Activated CD8-positive, alpha-beta T cell treated with anti-CD3 and anti-CD28 coated beads, Interleukin-2, amount 10 ng/mL, durations not matched to agents 7 days and 5 days (primary cell): ENCODE measurements around the gene ASPRV1. TPM values are rescaled to one million over a fixed set of nuclear protein-coding genes. Genes with fewer than 3 reads are reported as not detected.
"Not testable (repeated sequence)": the region's sequence is repeated elsewhere in the genome, so short reads cannot be mapped to it uniquely, and the experiment has no call there.

ENCODE experiments used
- ATAC-seq: fragments of 150-1000 bp; cut with Tn5 transposase; one replicate; pipeline ENCODE4 v1.10.0; 2021; ENCODE audit warnings: moderate library complexity
- CTCF ChIA-PET: fragments of 350-600 bp; sonication (Branson Sonifier 250); formaldehyde crosslinking; loops from one replicate; lab custom pipeline; 2021; ENCODE audit warnings: antibody characterized with exemption; lab: Charles Lee
- POLR2A ChIA-PET: fragments of 350-600 bp; sonication (Branson Sonifier 250); formaldehyde crosslinking; loops from one replicate; lab custom pipeline; 2021; ENCODE audit warnings: antibody characterized with exemption; lab: Charles Lee
- DNase-seq: peaks from one replicate; pipeline ENCODE4 v3.0.0-alpha.2; 2020
- H3K27ac Mint-ChIP-seq: one replicate; pipeline ENCODE4 v1.8.0; 2021; ENCODE audit warnings: mild to moderate bottlenecking, mixed read lengths
- H3K27me3 Mint-ChIP-seq: one replicate; pipeline ENCODE4 v1.8.0; 2021; ENCODE audit warnings: low read depth, mixed read lengths
- H3K36me3 Mint-ChIP-seq: one replicate; pipeline ENCODE4 v1.8.0; 2021; ENCODE audit warnings: low read depth, mixed read lengths
- H3K4me1 Mint-ChIP-seq: one replicate; pipeline ENCODE4 v1.8.0; 2021; ENCODE audit warnings: low read depth, mixed read lengths
- H3K4me3 Mint-ChIP-seq: one replicate; pipeline ENCODE4 v1.8.0; 2021; ENCODE audit warnings: mild to moderate bottlenecking, mixed read lengths
- H3K9me3 Mint-ChIP-seq: one replicate; pipeline ENCODE4 v1.8.0; 2022; ENCODE audit warnings: mixed read lengths; ENCODE audit not compliant: insufficient read depth
- total RNA-seq, 2 experiments: library from RNA; stranded (reverse); gene quantifications; one replicate each; pipeline ENCODE4 v1.2.3, GENCODE V29; 2021

The ASPRV1 gene
- total RNA-seq, 2 experiments from 2014 or later, result 0.74 to 0.78 TPM

GRCh38 chr2:70000529-70000928 lies 39.1 kb upstream of the ASPRV1 start:
- H3K9me3 Mint-ChIP-seq, H3K27me3 Mint-ChIP-seq, POLR2A ChIA-PET, CTCF ChIA-PET, H3K27ac Mint-ChIP-seq, DNase-seq, H3K4me3 Mint-ChIP-seq, ATAC-seq, H3K36me3 Mint-ChIP-seq: not testable (repeated sequence)
- peaks cover 28% of the 10 kb centered on the region for H3K4me1 Mint-ChIP-seq

- Mint-ChIP-seq H3K27ac (no peak overlapping the region), H3K4me1 (peaks cover 28% of the 10 kb centered on the region), H3K4me3 (no peak overlapping the region), H3K9me3 (no peaks in the 10 kb centered on the region), H3K36me3 (peaks cover 2% of the 10 kb centered on the region), H3K27me3 (no peaks in the 10 kb centered on the region)
- DNase-seq (no peak), ATAC-seq (no peak)
- CTCF ChIA-PET, result no interaction called here
- POLR2A ChIA-PET, result interaction anchor here (0.8 kb wide), 1 partner anchor 72 kb away, joined by 4 read pairs; no protein-coding TSS in a partner anchor
These were observed 37.3 kb upstream of the ASPRV1 start for GRCh38 chr2:69998761-69999160.

GRCh38 chr2:69997015-69997830 lies 35.8 kb upstream of the ASPRV1 start:
- POLR2A ChIA-PET, result no interaction called here
- Mint-ChIP-seq H3K9me3 (no peaks in the 10 kb centered on the region), H3K4me3 (no peak overlapping the region), H3K27ac (peak overlapping the region; percentile 22), H3K4me1 (peaks cover 20% of the 10 kb centered on the region), H3K36me3 (peaks cover 2% of the 10 kb centered on the region), H3K27me3 (no peaks in the 10 kb centered on the region)
- peak; percentile 31 for DNase-seq
- CTCF ChIA-PET, result interaction anchor here (0.7 kb wide), 1 partner anchor 63 kb away, joined by 3 read pairs; no protein-coding TSS in a partner anchor
- no peak for ATAC-seq

- DNase-seq (no peak), ATAC-seq (no peak)
- CTCF ChIA-PET, result no interaction called here
These were observed 34.1 kb upstream of the ASPRV1 start for GRCh38 chr2:69995511-69995910.

GRCh38 chr2:69994166-69994565 lies 32.7 kb upstream of the ASPRV1 start:
- Mint-ChIP-seq H3K4me3 (no peak overlapping the region), H3K27me3 (no peaks in the 10 kb centered on the region), H3K27ac (no peak overlapping the region), H3K9me3 (no peaks in the 10 kb centered on the region), H3K36me3 (peaks cover 2% of the 10 kb centered on the region), H3K4me1 (peaks cover 9% of the 10 kb centered on the region)
- DNase-seq (no peak), ATAC-seq (no peak)
- CTCF ChIA-PET, result no interaction called here
- POLR2A ChIA-PET, result no interaction called here

More at GRCh38 chr2:69995511-69995910, 34.1 kb upstream of the ASPRV1 start:
- POLR2A ChIA-PET, result no interaction called here
- H3K27ac Mint-ChIP-seq, result no peak overlapping the region
- H3K27me3 Mint-ChIP-seq, result no peaks in the 10 kb centered on the region
- H3K36me3 Mint-ChIP-seq, result peaks cover 2% of the 10 kb centered on the region
- no peaks in the 10 kb centered on the region for H3K9me3 Mint-ChIP-seq
- peaks cover 16% of the 10 kb centered on the region for H3K4me1 Mint-ChIP-seq
- no peak overlapping the region for H3K4me3 Mint-ChIP-seq

GRCh38 chr2:69993708-69994107 lies 32.3 kb upstream of the ASPRV1 start:
- Mint-ChIP-seq H3K27me3 (no peaks in the 10 kb centered on the region), H3K36me3 (peaks cover 2% of the 10 kb centered on the region), H3K27ac (no peak overlapping the region), H3K4me1 (peaks cover 9% of the 10 kb centered on the region), H3K9me3 (no peaks in the 10 kb centered on the region), H3K4me3 (no peak overlapping the region)
- CTCF ChIA-PET, result no interaction called here
- DNase-seq (no peak), ATAC-seq (no peak)
- POLR2A ChIA-PET, result no interaction called here

GRCh38 chr2:69993048-69993565 lies 31.7 kb upstream of the ASPRV1 start:
- H3K4me3 Mint-ChIP-seq, result no peak overlapping the region
- POLR2A ChIA-PET, result no interaction called here
- peaks cover 2% of the 10 kb centered on the region for H3K36me3 Mint-ChIP-seq
- no peaks in the 10 kb centered on the region for H3K9me3 Mint-ChIP-seq
- DNase-seq (no peak), ATAC-seq (no peak)
- H3K27me3 Mint-ChIP-seq, result no peaks in the 10 kb centered on the region
- peaks cover 9% of the 10 kb centered on the region for H3K4me1 Mint-ChIP-seq
- CTCF ChIA-PET, result no interaction called here
- no peak overlapping the region for H3K27ac Mint-ChIP-seq

GRCh38 chr2:69992310-69993047 lies 31.0 kb upstream of the ASPRV1 start:
- Mint-ChIP-seq H3K4me3 (no peak overlapping the region), H3K9me3 (no peaks in the 10 kb centered on the region), H3K36me3 (peaks cover 2% of the 10 kb centered on the region), H3K27ac (no peak overlapping the region), H3K4me1 (peaks cover 5% of the 10 kb centered on the region), H3K27me3 (no peaks in the 10 kb centered on the region)
- ATAC-seq (no peak), DNase-seq (no peak)
- ChIA-PET CTCF (no interaction called here), POLR2A (interaction anchor here (0.6 kb wide), 1 partner anchor 149 kb away, joined by 3 read pairs; no protein-coding TSS in a partner anchor)

- H3K36me3 Mint-ChIP-seq, result no peaks in the 10 kb centered on the region
- no peaks in the 10 kb centered on the region for H3K27me3 Mint-ChIP-seq
- no peak overlapping the region for H3K4me3 Mint-ChIP-seq
- no peak for ATAC-seq
- DNase-seq, result no peak
- H3K9me3 Mint-ChIP-seq, result no peaks in the 10 kb centered on the region
- CTCF ChIA-PET, result no interaction called here
- H3K4me1 Mint-ChIP-seq, result no peaks in the 10 kb centered on the region
- H3K27ac Mint-ChIP-seq, result no peak overlapping the region
- POLR2A ChIA-PET, result no interaction called here
These were observed 28.1 kb upstream of the ASPRV1 start for GRCh38 chr2:69989441-69990105.

- no peak overlapping the region for H3K27ac Mint-ChIP-seq
- ATAC-seq, result no peak
- H3K36me3 Mint-ChIP-seq, result no peaks in the 10 kb centered on the region
- H3K27me3 Mint-ChIP-seq, result no peaks in the 10 kb centered on the region
- no peaks in the 10 kb centered on the region for H3K4me1 Mint-ChIP-seq
- ChIA-PET CTCF (no interaction called here), POLR2A (no interaction called here)
- no peak overlapping the region for H3K4me3 Mint-ChIP-seq
- DNase-seq, result no peak
- no peaks in the 10 kb centered on the region for H3K9me3 Mint-ChIP-seq
These were observed 27.6 kb upstream of the ASPRV1 start for GRCh38 chr2:69989009-69989408.

GRCh38 chr2:69988086-69988635 lies 26.7 kb upstream of the ASPRV1 start:
- Mint-ChIP-seq H3K27ac (no peak overlapping the region), H3K4me1 (no peaks in the 10 kb centered on the region), H3K9me3 (no peaks in the 10 kb centered on the region), H3K36me3 (no peaks in the 10 kb centered on the region), H3K4me3 (no peak overlapping the region), H3K27me3 (no peaks in the 10 kb centered on the region)
- CTCF ChIA-PET, result no interaction called here
- POLR2A ChIA-PET, result interaction anchor here (0.6 kb wide), 1 partner anchor 72 kb away, joined by 3 read pairs; no protein-coding TSS in a partner anchor
- ATAC-seq (no peak), DNase-seq (no peak)
